ENCODE results near the gene ETS1.

The ETS1 gene

DNA sequence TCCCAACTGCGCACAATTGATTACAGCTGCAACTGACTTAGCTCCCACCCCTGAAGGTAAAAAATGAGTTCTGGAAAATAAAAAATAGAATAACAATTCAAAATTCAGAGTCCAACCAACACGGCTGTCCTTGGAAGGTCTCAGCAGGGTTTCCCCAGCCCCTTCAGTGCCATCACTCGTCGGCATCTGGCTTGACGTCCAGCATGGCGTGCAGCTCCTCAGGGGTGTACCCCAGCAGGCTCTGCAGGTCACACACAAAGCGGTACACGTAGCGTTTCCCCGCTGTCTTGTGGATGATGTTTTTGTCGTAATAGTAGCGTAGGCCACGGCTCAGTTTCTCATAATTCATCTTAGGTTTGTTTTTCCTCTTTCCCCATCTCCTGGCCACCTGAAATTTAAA lies 125.2 kb downstream of the ETS1 start:
- TF ChIP-seq POLR2AphosphoS5 (IDR thresholded peaks at IDR 0.05; ENCODE audit: low read depth, low read length) (no peak), TAF1 (IDR thresholded peaks at IDR 0.05; ENCODE audit: borderline replicate concordance, insufficient read depth, low read length) (no peak), FOXP2 (optimal IDR thresholded peaks at IDR 0.05; ENCODE audit: borderline replicate concordance, extremely low read depth, extremely low read length, insufficient read depth) (no peak), SIN3A (IDR thresholded peaks at IDR 0.05; ENCODE audit: borderline replicate concordance, insufficient read depth, low read length) (no peak)
- TF ChIP-seq, protein P1, sequence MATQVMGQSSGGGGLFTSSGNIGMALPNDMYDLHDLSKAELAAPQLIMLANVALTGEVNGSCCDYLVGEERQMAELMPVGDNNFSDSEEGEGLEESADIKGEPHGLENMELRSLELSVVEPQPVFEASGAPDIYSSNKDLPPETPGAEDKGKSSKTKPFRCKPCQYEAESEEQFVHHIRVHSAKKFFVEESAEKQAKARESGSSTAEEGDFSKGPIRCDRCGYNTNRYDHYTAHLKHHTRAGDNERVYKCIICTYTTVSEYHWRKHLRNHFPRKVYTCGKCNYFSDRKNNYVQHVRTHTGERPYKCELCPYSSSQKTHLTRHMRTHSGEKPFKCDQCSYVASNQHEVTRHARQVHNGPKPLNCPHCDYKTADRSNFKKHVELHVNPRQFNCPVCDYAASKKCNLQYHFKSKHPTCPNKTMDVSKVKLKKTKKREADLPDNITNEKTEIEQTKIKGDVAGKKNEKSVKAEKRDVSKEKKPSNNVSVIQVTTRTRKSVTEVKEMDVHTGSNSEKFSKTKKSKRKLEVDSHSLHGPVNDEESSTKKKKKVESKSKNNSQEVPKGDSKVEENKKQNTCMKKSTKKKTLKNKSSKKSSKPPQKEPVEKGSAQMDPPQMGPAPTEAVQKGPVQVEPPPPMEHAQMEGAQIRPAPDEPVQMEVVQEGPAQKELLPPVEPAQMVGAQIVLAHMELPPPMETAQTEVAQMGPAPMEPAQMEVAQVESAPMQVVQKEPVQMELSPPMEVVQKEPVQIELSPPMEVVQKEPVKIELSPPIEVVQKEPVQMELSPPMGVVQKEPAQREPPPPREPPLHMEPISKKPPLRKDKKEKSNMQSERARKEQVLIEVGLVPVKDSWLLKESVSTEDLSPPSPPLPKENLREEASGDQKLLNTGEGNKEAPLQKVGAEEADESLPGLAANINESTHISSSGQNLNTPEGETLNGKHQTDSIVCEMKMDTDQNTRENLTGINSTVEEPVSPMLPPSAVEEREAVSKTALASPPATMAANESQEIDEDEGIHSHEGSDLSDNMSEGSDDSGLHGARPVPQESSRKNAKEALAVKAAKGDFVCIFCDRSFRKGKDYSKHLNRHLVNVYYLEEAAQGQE (IDR thresholded peaks at IDR 0.05; ENCODE audit: insufficient read depth in 1 of 2, low read depth in 2 of 2, low read length in 2 of 2) = no peak

- TF ChIP-seq POLR2AphosphoS5 (IDR thresholded peaks at IDR 0.05; ENCODE audit: low read depth, low read length) (peak; percentile 48), TAF1 (IDR thresholded peaks at IDR 0.05; ENCODE audit: borderline replicate concordance, insufficient read depth, low read length) (no peak)
- TF ChIP-seq, protein P1 (IDR thresholded peaks at IDR 0.05; ENCODE audit: insufficient read depth in 1 of 2, low read depth in 2 of 2, low read length in 2 of 2) = no peak
These were observed 129.0 kb downstream of the ETS1 start for GRCh38 chr11:128458321-128458720.

GRCh38 chr11:128457874-128458273 lies 129.5 kb downstream of the ETS1 start:
- TF ChIP-seq, protein P1 (IDR thresholded peaks at IDR 0.05; ENCODE audit: insufficient read depth in 1 of 2, low read depth in 2 of 2, low read length in 2 of 2) = no peak
- TF ChIP-seq FOXP2 (optimal IDR thresholded peaks at IDR 0.05; ENCODE audit: borderline replicate concordance, extremely low read depth, extremely low read length, insufficient read depth) (no peak), SIN3A (IDR thresholded peaks at IDR 0.05; ENCODE audit: borderline replicate concordance, insufficient read depth, low read length) (no peak), POLR2AphosphoS5 (IDR thresholded peaks at IDR 0.05; ENCODE audit: low read depth, low read length) (no peak), TAF1 (IDR thresholded peaks at IDR 0.05; ENCODE audit: borderline replicate concordance, insufficient read depth, low read length) (no peak)

DNA sequence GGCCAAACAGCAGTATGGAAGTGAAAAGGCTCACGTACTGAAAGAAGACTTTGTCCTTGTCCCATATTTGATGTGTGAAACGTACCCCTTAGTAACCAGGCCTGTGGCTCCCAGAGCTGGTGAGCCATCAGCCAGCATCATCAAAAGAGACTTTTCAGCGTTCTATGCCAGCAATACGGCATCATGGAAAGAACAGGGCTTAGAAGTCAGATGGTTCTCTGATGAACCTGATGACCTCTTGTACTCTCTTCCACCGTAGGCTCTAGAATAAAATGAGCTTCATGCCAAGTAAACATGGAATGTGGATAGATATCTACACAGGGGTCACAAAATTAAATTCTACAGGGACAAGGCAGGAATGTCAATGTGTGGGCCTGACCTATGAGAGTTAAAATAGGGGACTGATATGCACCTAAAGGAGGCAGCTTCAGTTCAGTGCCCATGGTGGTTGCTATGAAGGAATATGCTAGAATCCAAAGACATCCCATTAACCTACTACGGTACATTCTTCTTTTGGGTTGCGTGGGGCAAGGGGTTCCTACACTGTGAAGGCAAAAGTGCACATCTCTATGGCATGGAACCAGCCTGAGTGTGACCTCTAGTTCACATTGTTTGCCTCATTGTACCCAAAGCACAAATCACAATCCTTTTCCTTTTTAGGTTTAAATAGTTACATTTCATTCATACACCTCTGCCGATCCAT lies 130.6 kb downstream of the ETS1 start:
- TF ChIP-seq SIN3A (IDR thresholded peaks at IDR 0.05; ENCODE audit: borderline replicate concordance, insufficient read depth, low read length) (no peak), POLR2AphosphoS5 (IDR thresholded peaks at IDR 0.05; ENCODE audit: low read depth, low read length) (peak; percentile 77; the same call in 1 of the 2 replicates)

GRCh38 chr11:128455766-128456165 lies 131.6 kb downstream of the ETS1 start:
- TF ChIP-seq TAF1 (IDR thresholded peaks at IDR 0.05; ENCODE audit: borderline replicate concordance, insufficient read depth, low read length) = no peak
- TF ChIP-seq POLR2AphosphoS5 (IDR thresholded peaks at IDR 0.05; ENCODE audit: low read depth, low read length) = peak; percentile 61; the same call in 1 of the 2 replicates

DNA sequence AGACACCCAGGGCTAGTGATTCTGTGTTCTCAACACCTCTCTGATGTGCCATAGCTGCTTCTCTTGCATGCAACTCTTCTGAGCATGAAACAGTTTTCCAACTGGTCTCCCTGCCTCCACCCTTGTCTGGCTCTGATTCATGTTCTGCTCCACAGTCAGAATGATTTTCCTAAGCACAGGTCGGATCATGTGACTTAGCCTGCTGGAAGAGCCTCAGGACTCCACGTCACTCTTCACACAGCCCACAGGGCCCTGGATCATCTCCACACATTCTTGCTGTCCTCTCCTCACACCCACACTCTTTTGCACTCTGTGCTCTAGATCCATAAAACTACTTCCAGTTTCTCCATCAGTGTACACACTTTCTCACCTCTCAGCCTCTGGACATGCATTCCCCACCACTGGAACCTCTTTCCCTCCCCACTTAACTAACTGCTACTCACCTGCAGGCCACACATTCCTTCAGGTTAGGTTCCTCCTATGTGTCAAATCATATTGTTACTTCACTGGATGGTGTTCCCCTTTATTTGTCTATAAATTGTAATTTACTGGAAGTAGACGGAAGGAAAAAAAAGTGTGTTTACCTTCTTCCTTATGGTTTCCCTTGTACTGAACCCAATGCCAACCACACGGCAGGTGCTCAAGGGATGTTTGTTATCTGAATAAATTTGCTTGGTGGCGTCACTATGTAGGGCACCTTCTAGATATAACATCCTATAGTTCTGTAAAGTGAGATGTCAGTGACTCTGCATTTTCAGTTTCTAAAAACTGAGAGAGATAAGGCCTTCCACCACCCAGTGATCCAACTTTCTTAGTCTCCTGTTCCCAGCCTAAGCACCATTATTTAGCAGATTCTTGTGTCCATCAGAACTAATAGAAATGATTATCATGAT lies 133.7 kb downstream of the ETS1 start:
- TF ChIP-seq SIN3A (IDR thresholded peaks at IDR 0.05; ENCODE audit: borderline replicate concordance, insufficient read depth, low read length) = 0 out of 2 replicates have a peak, but pooled peaks have one; percentile 15
- TF ChIP-seq TAF1 (IDR thresholded peaks at IDR 0.05; ENCODE audit: borderline replicate concordance, insufficient read depth, low read length) = no peak
- TF ChIP-seq, protein P1 (IDR thresholded peaks at IDR 0.05; ENCODE audit: insufficient read depth in 1 of 2, low read depth in 2 of 2, low read length in 2 of 2) = no peak
- no peak for TF ChIP-seq FOXP2 (optimal IDR thresholded peaks at IDR 0.05; ENCODE audit: borderline replicate concordance, extremely low read depth, extremely low read length, insufficient read depth)
- peak; percentile 78; the same call in 1 of the 2 replicates for TF ChIP-seq POLR2AphosphoS5 (IDR thresholded peaks at IDR 0.05; ENCODE audit: low read depth, low read length)
